GM19397 (cell line): Measurements from ENCODE around the gene LARP4B.

Experiments
- ATAC-seq: cut with Tn5 transposase; IDR thresholded peaks from one replicate; pipeline ENCODE4 v1.9.1; 2021; ENCODE audit warnings: mild to moderate bottlenecking, moderate library complexity; ENCODE audit not compliant: unreplicated experiment

Gene LARP4B

DNA sequence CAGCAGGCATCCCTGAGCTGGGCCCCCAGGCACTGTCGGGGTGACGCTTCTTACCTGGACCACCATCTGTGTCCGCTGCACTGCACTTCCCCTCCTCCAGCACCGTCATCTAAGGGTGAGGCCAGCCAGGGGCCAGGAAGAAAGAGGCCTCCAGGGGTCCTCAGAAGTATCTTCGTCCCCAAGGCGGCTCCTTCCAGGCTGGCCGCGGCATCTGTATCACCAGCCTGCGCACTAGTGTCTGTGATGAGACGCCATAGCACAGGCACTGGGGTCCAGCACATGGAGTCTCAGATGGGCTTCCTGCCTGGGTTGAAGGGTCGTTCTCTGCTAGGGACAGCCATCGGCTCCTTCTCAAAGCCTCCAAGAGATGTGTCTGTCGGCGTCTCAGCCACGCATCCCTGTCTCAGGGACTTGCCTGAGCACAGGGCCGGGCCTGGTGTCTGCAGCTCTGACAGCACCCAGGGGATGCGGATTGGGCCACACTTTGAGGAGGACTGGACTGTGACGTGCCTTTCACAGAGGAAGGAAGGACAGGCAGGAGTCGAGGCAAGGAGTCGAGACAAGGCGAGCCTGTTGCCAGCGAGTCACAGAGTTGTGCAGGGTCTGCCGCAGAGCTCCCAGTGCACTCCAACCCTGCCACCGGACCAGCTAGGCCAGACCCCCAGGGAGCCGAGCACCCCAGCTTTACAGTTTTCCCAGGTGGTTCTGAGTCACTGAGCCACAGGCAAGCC, 140.5 kb downstream of the LARP4B start:
- ATAC-seq = no peak

DNA sequence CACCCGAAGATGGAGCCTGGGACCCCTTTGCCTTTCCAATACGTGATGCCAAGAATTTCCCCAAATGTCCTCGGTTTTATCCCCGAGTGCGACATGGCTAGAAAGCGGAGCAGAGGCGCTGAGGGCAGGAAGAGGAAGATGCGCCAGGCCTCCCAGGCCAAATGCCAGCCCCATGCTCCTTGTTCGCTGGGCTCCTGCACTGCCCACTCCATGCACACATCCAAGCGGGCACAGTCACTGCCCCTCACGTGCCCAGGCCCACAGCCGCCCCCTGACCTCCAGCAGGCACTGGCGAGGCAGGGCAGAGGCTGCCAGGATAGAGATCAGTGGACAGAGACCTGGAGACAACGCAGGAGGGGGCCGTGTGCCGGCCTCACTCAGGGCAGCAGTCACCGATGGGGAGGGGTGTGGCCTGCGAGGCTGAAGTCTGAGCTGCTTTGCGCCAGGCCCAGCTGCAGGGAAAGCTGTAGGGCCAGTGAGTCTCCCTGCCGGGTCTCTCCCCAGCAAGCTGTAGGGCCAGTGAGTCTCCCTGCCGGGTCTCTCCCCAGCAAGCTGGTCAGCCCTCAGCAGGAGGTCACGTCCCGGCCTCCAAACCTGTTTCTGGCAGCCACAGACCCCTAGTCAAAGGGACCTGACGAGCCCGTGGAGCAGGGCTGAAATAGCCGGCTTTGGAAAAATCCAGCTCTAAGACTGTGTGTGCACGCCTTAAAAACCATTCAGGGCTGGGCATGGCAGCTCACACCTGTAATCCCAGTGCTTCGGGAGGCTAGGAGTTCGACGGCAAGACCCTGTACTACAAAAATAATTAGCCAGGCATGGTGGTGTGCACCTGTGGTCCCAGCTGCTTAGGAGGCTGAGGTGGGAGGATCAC, 141.4 kb downstream of the LARP4B start:
- no peak for ATAC-seq

DNA sequence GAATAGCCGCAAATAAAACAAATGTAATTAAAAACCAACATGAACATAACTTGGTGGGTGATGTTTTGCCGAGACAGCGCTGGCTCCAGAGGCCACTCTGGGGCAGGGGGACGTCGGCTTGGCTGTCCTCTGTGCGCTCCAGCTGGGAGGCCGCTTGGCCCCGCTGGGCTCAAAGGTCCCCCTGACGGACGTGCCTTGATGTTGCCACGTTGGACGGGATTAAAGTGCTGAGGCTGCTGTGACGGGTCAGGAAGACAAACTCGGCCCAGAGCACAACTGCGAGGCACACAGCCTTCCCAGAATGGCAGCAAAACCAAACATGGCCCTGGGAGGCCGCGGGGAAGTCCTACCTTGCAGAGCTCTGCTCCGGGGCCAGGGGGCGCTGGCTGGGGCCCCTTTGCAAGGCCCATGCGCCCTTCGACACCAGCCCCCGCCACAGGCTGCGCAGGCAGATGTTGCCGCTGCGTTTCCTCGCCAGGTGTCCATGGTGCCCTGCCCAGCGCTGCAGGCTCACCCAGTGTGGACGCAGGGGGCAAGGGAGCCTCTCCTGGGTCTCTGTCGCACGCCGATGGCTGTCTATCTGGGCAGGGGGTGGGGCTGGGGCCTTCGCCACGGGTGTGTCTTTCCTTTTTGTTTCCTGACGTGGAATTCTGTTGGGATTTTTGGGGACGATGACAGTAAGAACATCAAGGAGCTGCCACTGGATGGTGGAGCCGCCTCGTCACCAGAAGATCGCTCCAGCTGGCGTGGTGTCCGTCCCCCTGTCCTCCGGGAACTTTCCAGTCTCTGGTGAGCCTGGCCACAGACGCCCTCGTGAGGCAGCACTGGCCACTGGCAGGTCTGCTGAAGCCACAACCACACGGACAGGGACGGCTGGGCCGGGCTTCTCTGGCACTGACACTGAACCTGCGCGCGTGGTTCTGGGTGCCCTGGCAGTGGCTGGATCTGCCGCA, 142.4 kb downstream of the LARP4B start:
- no peak for ATAC-seq

DNA sequence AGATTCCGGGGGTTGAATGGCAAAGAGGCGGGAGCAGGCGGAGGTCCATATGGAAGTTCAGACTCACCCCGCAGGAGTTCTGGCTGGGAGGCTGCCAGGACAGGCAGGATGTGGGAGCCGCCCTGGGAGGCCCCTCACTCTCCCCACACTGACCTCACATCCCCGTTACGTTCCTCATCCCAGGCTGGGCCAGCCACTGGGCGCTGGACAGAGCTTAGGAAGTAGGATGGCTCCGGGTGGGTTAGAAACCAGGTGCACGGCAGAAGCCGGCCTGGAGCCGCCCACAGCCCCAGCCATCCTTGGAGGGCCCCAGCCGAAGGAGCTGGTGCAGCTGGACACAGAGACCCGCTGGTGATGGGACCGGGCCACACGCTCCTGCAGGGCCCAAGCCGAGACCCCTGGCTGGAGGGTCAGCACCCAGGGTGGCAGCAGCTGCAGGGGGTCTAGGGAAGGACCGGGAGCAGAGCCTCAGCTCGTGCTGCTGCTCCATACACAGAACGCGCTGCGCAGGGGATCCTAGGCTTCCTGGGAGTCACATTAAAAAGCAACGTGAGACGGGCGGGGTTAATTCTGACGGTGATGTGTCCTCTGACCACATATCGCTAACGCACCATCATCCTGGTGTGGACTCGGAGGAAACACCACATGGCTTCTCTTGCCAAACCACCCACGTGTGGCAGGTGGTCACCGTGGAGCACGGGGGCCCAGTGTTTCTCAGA, 143.4 kb downstream of the LARP4B start:
- ATAC-seq = no peak

DNA sequence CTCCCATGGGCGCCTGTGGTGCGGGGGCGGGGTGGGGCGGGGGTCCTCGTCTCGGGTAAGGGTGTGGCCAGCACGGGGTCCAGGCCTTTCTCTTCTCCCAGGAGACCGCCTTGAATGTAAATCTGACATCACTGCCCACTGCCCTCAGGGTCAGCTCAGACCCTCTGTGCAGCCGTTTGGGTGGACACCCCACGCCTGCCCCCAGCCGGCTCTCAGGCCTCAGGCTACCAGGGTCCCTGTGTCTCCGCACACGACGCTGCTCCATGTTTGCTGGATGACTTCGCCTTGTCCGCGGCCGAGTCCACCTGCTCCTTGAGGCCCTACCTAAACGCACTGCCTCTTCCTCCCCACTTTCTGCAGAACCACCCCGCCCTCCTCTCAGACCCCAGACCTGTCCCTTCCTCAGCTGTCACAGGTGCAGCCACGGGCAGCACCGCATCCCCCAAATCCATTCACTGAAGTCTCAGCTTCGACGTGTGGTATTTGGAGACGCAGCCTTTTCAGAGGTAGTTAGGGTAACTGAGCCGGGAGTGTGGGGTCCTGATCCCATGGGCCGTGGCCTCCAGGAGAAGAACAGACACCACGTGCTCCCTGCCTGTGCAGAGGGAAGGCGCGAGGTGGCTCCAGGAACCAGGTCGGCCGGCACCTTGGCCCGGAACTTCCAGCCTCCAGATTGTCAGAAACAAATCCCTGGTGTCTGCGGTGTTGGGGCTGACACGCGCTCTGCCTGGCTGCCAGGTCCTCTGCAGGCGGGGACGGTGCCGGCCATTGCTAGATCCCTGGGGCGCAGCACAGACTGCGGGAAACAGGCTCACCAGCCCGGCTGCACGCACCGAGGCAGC, 144.7 kb downstream of the LARP4B start:
- no peak for ATAC-seq

DNA sequence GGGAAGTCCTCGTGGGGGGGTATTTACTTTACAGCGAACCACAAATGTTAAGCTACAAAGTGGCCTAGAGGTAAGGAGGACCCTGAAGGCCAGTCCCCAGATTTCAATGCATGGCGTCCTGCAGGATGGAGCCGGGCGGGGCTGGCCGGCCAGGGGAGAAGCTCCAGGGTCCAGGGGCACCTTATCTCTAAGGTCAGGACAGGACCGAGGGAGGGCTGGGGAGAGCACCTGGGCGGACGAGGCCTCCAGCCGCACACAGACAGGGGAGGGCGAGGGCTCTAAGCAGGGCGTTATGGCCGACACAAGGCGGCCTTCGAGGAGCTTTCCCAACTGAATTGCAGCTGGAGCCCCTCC, 145.7 kb downstream of the LARP4B start:
- ATAC-seq = no peak

DNA sequence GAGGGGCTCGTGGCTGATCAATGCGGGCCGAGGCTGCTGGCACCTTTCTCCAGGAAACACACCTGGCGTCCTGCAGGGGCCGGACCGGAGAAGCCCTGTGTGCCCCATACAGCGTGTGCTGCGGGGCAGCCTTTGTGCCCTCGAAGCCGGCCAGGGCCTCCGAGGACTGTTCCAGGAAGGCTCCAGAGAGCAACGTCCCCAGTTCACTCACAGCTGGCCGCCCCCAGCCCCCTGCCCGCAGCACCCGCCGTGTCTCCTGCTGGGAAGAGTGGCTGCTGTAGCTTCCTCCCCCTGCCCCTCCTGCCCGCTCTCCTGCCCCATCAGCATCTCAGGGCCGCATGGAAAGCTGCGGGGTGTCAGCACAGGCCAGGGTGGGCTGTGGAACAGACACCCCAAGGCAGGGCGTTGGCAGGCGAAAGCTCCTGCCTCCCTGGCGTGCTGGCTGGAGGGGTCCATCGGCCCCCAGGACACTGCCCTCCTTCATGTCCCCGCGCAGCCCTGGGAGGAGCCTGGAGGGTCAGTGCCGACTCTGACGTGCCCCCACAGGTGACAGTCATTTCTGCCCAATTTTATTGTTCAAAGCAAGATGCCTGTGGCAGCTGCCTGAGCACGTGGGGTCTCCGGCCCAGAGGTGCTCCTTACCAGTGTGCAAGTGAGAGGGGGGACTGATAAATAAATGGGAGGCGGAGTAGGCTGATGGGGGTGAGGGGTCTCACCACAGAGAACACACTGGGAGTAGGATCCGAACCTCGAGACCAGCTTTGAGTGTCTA, 146.2 kb downstream of the LARP4B start:
- ATAC-seq = no peak

DNA sequence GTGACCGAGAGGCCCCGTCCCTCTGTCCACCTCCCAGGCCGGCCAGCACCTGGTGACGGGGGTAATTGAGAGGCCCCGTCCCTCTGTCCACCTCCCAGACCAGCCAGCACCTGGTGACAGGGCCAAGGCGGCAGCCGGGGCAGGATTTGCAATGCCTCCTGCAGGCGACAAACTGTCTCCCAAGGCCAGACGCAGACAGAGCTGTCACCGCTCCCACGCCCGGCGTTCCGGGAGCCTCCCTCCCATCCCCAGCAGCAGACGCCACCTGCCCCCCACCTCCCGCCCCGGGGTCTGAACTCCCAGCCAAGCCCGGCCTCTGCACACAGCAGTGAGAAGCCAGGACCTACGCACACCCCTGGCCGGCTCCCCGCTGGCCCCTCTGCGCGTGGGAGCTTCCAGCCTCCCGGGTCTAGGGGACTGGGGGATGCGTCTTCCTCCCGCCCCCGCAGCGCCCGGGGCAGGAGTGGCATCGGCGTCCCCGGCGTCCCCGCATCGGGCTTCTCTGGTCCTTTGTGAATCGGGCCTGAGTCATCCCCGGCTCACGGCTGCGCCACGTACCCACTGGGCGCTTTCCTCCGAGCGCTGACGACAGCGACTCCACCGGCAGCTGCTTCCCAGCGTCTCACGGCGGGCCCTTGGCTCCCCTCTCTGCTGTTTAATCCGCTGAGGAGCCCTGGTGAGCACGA, 147.0 kb downstream of the LARP4B start:
- no peak for ATAC-seq

DNA sequence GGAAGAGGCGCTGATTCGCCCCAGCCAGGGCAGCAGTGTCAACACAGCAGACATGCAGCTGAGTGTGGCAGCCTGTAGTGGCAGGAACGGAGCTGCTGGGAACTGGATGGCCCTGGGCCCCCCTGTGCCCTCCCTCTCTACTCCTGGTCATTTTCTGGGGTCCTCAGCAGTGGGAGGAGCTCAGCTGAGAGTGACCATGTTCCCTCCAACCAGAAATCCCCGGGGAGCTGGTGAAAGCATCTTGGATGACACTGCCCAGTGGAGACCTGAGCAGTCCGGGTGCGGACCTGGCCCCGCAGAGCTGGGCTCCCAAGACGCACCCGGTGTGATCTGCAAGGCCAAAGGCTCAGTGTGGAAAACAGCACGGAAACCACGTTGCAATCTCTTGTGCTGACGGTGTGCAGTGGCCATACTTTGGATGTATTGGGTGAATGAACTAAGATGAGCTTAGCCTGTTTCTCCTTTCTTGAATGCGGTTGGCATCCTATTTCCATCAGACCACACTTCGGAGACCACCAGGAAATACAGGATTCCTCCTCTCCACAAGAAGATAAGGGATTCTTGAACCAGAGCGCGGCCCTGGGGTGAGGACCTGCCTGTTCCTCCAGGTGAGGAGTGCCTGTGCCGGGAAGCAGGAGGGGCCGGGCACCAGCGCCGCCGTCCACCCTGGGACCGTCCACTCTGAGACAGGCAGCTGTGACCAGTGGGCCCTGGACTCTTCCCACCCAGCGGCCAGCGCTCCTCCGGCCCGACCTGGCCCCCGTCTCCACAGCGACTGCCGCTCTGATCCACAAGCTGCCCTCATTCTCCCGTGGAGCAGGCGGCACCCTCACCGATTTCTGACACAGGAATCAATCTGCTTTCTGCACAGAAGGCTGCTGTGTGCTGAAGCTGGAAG, 148.5 kb downstream of the LARP4B start:
- ATAC-seq = no peak

DNA sequence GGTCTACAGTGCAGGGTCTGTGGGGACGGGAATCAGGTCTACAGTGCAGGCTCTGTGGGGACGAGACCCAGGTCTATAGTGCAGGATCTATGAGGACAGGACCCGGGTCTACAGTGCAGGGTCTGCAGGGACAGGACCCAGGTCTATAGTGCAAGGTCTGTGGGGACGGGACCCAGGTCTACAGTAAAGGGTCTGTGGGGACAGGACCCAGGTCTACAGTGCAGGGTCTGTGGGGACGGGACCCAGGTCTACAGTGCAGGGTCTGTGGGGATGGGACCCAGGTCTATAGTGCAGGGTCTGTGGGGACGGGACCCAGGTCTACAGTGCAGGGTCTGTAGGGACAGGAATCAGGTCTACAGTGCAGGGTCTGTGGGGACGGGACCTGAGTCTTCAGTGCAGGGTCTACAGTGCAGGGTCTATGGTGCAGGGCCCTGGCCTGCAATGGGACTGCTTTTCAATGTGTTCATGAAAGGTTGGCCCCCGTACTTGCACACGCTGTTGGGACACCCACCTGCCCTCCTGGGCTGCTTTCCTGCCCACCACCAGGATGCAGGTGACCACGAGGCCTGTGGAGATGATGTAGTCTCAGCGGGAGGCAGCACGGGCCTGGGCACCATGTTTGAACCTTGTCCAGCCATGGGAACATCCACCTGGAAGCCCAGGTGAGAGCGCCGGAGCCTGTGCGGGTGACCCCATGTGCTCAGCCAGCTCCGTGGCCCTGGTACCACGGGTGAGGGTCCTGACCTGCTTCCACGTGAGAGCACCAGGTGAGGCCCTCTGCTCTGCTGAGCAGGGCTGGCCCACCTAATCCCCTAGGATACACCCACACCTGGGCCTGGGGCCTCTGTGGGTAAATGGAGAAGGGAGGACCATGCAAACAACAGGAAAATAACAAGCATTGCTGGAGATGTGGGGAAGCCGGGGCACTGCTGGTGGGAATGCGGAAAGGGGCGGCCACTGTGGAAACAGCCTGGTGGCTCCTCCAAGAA, 150.7 kb downstream of the LARP4B start:
- no peak for ATAC-seq

- ATAC-seq = no peak
These were observed 152.7 kb downstream of the LARP4B start for GRCh38 chr10:778626-779330.

DNA sequence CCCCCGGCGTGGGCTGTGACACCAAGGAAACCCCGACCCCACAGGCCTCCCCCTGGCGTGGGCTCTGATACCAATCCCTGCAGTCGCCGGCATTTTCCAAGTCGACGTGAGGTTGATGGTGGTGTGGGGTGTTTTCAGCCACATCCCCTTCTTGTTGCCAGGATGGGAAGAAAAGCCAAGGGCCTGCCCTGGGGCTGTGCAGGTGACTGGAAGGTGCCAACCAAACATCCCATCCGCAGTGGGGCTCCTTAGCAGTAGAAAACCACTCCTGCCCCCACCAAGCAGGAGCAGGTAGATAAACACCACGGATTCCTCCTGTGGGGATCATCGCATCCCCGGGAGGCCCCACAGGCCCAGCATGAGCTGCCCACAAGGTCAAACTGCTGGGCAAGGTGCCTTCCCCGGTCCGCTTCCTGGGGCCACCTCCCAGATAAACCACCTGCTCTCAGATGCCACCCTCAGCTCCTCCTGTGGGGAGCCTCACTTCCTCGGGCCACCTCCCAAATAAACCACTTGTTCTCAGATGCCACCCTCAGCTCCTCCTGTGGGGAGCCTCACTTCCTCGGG, 153.5 kb downstream of the LARP4B start:
- no peak for ATAC-seq

DNA sequence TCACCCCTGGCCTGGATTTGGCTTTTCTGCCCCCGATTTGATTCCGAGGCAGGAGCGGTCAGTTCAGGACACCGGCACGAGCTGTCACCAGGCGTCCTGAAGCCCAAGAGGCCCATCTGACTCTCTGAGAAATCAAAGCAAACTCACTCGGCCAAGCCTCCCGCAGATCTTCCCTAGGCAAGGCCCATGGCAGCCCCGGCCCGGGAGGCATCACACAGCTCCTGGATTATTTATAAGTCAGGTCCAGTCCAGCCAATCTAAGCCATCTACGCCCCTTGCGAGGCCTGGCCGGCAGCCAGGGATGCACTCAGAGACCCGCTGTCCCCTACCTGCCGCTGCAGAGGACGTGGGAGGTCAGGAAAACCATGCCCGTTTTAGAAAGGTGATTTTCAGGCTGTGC, 154.7 kb downstream of the LARP4B start:
- no peak for ATAC-seq

DNA sequence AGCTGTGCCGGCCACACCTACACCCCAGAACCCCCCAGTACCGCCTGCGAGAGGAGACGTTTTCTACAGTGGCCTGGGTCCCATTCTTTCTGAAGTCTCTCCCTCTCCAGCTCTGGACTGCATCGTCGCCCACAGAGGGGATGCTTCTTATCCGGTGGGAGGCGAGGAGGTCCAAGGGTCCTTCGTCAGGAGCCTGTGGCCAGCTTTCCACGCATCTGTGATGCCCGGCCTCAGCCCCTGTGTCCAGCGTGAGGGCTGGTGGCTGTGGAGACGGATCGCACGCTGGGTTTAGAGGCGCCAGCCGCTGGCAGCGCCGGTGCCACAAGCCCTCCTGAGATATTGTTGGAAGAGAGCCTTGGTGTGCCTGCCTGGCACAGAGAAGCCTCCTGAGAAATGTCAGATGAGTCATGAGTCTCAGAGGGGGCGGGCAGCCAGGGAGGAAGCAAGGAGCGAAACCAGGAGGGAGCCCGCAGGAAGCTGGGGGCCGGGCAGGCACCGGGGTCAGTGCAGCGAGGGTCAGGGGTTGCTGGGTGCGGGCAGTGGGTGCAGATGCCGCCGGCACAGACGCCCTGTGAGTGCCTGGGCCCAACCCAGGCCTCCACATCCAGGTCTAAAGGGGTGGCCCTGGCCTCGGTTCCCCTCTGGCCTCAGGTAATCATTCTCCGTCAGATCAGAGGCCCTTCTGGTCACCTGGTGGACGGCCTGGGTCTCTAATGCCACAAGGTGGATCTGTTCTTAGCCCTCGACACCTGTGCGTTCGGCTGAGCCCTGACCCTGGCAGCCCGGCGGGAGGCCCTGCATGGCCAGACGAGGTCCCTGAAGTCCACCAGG, 156.0 kb downstream of the LARP4B start:
- ATAC-seq = no peak
